Ishikawa (cell line): Measurements from ENCODE around the gene HAPLN2.

Experiments
- CEBPB ChIP-seq: IDR thresholded peaks from 2 replicates; pipeline ENCODE4 v1.6.1; 2012
- CREB1 ChIP-seq: IDR thresholded peaks from 2 replicates; pipeline ENCODE4 v1.6.1; 2012; ENCODE audit warnings: low read depth
- EGR1 ChIP-seq: IDR thresholded peaks from 2 replicates; pipeline ENCODE4 v1.6.1; 2012
- EP300 ChIP-seq: IDR thresholded peaks from 2 replicates; pipeline ENCODE4 v1.6.1; 2012; ENCODE audit warnings: borderline replicate concordance
- FOXM1 ChIP-seq: IDR thresholded peaks from 2 replicates; pipeline ENCODE4 v1.6.1; 2012; ENCODE audit warnings: low read depth, borderline replicate concordance
- NFIC ChIP-seq: IDR thresholded peaks from 2 replicates; pipeline ENCODE4 v1.6.1; 2012
- RAD21 ChIP-seq: IDR thresholded peaks from 2 replicates; pipeline ENCODE4 v1.6.1; 2012; ENCODE audit warnings: low read depth
- TAF1 ChIP-seq: IDR thresholded peaks from 2 replicates; pipeline ENCODE4 v1.6.1; 2012; ENCODE audit warnings: low read depth, mild to moderate bottlenecking
- TCF12 ChIP-seq: IDR thresholded peaks from 2 replicates; pipeline ENCODE4 v1.6.1; 2012; ENCODE audit warnings: low read depth
- TEAD4 ChIP-seq: IDR thresholded peaks from 2 replicates; pipeline ENCODE4 v1.6.1; 2012
- YY1 ChIP-seq: IDR thresholded peaks from 2 replicates; pipeline ENCODE4 v1.6.1; 2012; ENCODE audit warnings: low read depth
- ZBTB7A ChIP-seq: IDR thresholded peaks from 2 replicates; pipeline ENCODE4 v1.6.1; 2012; ENCODE audit warnings: low read depth
- TF ChIP-seq, protein P1 (sequence below): IDR thresholded peaks from 2 replicates; pipeline ENCODE4 v1.6.1; 2012
- TF ChIP-seq, protein P2 (sequence below): IDR thresholded peaks from 2 replicates; pipeline ENCODE4 v1.6.1; 2012; ENCODE audit warnings: low read depth, mild to moderate bottlenecking
- TF ChIP-seq, protein P3 (sequence below): IDR thresholded peaks from 2 replicates; pipeline ENCODE4 v1.6.1; 2012

The HAPLN2 gene

DNA sequence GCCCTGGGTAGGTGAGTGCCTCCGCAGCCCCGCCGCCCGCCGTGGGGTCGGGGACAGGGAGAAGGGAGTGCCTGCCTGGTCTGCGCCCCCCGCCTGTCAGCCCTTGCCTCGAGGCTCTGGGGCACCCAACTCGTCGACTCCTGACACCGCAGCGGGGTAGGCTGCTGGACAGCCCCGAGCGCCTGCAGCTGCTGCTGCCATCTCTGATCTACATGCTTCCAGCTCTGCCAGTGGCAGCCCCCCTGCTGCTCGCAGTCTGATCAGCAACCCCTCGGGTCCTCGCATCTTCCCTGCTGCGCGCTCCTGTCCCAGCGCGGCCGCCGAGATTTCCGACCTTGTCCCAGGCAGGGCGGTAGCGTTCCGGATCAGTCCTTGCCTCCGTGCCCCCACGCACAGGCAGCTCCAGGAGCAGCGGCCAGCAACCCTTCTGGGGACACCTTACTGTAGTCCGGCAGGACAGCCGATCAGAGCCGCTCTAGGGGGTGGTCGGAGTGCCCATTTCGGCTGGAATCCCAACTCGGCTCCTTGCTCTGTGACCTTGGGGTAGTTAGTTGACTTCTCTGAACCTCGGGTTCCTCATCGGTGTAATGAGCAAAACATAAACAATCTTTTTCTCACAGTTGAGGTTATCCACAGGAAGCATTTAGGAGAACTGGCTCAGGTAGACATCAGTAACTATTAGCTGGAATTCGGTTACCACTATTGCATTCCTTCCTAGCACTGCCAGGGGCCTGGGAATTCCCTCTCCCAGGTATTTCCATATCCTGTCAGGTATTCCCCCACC is 23.2 kb downstream of the HAPLN2 start:
- TF ChIP-seq NFIC: no peak
- no peak for TF ChIP-seq YY1
- no peak for TF ChIP-seq ZBTB7A
- TF ChIP-seq TAF1: no peak
- TF ChIP-seq TEAD4: no peak
- no peak for TF ChIP-seq CREB1
- no peak for TF ChIP-seq EP300
- TF ChIP-seq FOXM1: no peak
- TF ChIP-seq, protein P1, sequence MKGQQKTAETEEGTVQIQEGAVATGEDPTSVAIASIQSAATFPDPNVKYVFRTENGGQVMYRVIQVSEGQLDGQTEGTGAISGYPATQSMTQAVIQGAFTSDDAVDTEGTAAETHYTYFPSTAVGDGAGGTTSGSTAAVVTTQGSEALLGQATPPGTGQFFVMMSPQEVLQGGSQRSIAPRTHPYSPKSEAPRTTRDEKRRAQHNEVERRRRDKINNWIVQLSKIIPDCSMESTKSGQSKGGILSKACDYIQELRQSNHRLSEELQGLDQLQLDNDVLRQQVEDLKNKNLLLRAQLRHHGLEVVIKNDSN: no peak
- TF ChIP-seq CEBPB: no peak
- TF ChIP-seq RAD21: no peak
- no peak for TF ChIP-seq EGR1
- TF ChIP-seq TCF12: no peak
- TF ChIP-seq, protein P2, sequence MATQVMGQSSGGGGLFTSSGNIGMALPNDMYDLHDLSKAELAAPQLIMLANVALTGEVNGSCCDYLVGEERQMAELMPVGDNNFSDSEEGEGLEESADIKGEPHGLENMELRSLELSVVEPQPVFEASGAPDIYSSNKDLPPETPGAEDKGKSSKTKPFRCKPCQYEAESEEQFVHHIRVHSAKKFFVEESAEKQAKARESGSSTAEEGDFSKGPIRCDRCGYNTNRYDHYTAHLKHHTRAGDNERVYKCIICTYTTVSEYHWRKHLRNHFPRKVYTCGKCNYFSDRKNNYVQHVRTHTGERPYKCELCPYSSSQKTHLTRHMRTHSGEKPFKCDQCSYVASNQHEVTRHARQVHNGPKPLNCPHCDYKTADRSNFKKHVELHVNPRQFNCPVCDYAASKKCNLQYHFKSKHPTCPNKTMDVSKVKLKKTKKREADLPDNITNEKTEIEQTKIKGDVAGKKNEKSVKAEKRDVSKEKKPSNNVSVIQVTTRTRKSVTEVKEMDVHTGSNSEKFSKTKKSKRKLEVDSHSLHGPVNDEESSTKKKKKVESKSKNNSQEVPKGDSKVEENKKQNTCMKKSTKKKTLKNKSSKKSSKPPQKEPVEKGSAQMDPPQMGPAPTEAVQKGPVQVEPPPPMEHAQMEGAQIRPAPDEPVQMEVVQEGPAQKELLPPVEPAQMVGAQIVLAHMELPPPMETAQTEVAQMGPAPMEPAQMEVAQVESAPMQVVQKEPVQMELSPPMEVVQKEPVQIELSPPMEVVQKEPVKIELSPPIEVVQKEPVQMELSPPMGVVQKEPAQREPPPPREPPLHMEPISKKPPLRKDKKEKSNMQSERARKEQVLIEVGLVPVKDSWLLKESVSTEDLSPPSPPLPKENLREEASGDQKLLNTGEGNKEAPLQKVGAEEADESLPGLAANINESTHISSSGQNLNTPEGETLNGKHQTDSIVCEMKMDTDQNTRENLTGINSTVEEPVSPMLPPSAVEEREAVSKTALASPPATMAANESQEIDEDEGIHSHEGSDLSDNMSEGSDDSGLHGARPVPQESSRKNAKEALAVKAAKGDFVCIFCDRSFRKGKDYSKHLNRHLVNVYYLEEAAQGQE: no peak
- TF ChIP-seq, protein P3, sequence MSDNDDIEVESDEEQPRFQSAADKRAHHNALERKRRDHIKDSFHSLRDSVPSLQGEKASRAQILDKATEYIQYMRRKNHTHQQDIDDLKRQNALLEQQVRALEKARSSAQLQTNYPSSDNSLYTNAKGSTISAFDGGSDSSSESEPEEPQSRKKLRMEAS: no peak

DNA sequence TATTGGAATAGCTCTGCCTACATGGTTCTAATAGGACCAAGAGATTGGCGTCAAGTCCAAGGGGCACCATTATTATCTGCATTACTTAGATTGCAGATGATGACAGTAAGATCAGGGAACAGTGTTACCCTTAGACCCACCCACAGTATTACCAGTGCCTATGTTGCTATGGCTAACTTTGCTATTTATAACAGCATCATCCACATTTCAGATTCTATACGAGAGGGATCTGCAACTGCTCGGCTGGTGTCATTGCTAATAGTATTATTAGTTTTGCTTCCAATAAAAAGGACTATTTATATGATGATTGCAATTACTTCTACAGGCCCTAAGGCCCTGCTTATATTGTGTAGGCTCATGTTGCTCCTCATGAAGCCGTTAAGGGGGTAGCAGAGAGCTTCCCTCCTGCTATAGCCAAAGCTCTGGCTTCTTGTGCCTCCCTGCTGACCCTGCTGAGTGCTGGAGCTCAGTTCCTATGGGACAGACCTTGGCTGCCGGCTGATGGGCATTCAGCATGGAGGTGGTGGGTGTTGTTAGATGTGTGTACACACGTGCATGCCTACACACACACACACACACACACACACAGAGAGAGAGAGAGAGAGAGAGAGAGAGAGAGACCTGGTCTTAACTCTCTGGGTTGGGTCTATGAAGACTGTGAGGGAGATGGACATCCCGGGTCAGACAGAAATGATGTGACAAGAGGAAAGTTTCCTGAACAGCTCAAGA is 24.0 kb downstream of the HAPLN2 start:
- TF ChIP-seq TCF12 (no peak), NFIC (no peak)
- TF ChIP-seq, protein P1: no peak

DNA sequence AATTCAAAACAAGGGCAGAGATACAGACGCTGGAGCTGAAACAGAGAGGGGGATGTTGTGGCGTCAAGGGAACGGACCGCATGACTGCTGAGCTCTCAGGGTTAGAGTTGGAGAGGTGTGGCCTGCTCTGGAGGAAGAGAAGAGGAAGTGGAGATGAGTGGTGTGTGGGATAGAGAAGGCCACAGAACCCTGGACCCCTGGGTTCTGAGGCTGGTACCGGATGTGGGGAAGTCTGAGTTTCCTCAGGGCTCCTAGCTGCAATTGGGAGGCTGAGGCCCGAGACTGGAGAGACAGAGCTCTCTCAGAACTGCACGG is 24.5 kb downstream of the HAPLN2 start:
- TF ChIP-seq TEAD4 (no peak), ZBTB7A (no peak), CEBPB (no peak), CREB1 (no peak), YY1 (no peak), TAF1 (no peak), NFIC (no peak), FOXM1 (no peak), EGR1 (no peak)
- TF ChIP-seq, protein P1: no peak

DNA sequence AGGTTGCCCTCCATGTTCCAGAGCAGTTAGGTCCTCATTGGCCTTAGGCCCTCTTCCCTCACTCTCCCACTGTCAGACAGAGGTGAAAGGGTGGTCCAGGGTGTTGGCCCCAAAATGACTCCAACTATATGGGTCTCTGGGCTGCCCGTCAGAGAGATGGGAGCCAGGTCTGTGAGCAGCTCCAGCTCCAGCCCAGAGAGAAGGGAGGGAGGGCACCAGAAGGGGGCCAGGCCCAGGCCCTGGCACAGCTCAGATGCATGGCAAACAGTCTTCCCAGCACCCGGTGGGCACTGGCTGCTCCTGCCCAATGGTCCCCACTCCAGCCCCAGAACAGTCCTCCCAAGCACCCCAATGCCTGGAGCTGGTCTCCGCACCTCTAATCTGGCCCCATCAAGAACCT is 24.9 kb downstream of the HAPLN2 start:
- no peak for TF ChIP-seq TAF1
- TF ChIP-seq CEBPB: no peak
- TF ChIP-seq TEAD4: no peak
- TF ChIP-seq ZBTB7A: no peak
- no peak for TF ChIP-seq YY1
- TF ChIP-seq RAD21: no peak
- no peak for TF ChIP-seq CREB1
- TF ChIP-seq, protein P3: no peak
- TF ChIP-seq EP300: no peak
- no peak for TF ChIP-seq EGR1

DNA sequence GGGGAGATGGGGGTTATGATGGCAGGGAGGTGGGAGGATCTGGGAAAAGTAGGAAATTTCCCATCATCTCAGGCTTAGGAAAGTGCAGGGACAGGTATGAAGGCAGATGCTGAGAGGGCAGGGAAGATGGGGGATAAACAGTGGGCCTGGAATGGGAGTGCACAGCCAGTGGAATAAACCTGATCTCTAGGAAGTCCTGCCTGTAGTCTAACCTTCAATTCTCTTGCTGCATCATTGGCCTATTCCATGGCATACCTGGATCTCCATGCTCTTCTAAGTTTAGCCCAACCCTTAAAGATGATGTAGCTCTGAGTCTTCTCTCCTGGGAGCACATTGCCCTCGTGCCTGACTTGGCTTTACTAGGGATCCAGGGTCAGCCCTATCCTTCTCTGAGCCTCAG is 25.4 kb downstream of the HAPLN2 start:
- TF ChIP-seq, protein P2: no peak
- no peak for TF ChIP-seq CEBPB
- no peak for TF ChIP-seq CREB1
- TF ChIP-seq, protein P3: no peak
- no peak for TF ChIP-seq RAD21
